Liver (tissue), 9 donors: ENCODE results near the gene MAPK11. TPM values are rescaled to one million over a fixed set of nuclear protein-coding genes. Genes with fewer than 3 reads are reported as not detected.

Source experiments
- DNase-seq: peaks from one replicate; pipeline ENCODE4 v3.0.0-alpha.2; 2017; ENCODE audit warnings: low spot score
- H3K27ac ChIP-seq, 2 donors: one replicate each; pipeline ENCODE4 v1.7.0; 2013; ENCODE audit warnings: inconsistent platforms in 2 of 2, low read length in 2 of 2, control low read depth in 1 of 2, low read depth in 1 of 2, mild to moderate bottlenecking in 1 of 2
- H3K27me3 ChIP-seq, 4 donors: one replicate each; pipeline versions ENCODE4 v1.6.1 to v1.7.0; 2013; ENCODE audit warnings: low read length in 3 of 4, inconsistent platforms in 1 of 4, mild to moderate bottlenecking in 1 of 4, moderate library complexity in 1 of 4; ENCODE audit not compliant: control insufficient read depth in 4 of 4, insufficient read depth in 4 of 4
- H3K36me3 ChIP-seq, 4 donors: one replicate each; pipeline versions ENCODE4 v1.6.1 to v1.7.0; 2013; ENCODE audit warnings: low read length in 3 of 4, mild to moderate bottlenecking in 3 of 4, low read depth in 1 of 4, moderate library complexity in 1 of 4; ENCODE audit not compliant: control insufficient read depth in 4 of 4, insufficient read depth in 3 of 4
- H3K4me1 ChIP-seq, 4 donors: one replicate each; pipeline versions ENCODE4 v1.6.1 to v1.7.0; 2013; ENCODE audit warnings: low read length in 3 of 4, mild to moderate bottlenecking in 3 of 4, moderate library complexity in 1 of 4; ENCODE audit not compliant: control insufficient read depth in 4 of 4, insufficient read depth in 4 of 4
- H3K4me3 ChIP-seq, 3 donors: one replicate each; pipeline versions ENCODE4 v1.6.1 to v1.7.0; 2013; ENCODE audit warnings: low read length in 3 of 3, control low read depth in 1 of 3, low read depth in 1 of 3, mild to moderate bottlenecking in 1 of 3
- H3K9ac ChIP-seq, 2 donors: one replicate each; pipeline ENCODE4 v1.7.0; 2013; ENCODE audit warnings: low read length in 2 of 2, mild to moderate bottlenecking in 2 of 2, moderate library complexity in 2 of 2, control low read depth in 1 of 2, low read depth in 1 of 2
- H3K9me3 ChIP-seq, 4 donors: one replicate each; pipeline versions ENCODE4 v1.6.1 to v1.7.0; 2013; ENCODE audit warnings: low read length in 3 of 4; ENCODE audit not compliant: control insufficient read depth in 4 of 4
- ATF3 ChIP-seq: IDR thresholded peaks from 2 replicates; pipeline ENCODE4 v1.6.1; 2016; ENCODE audit warnings: antibody characterized with exemption
- CTCF ChIP-seq: fragments of 150-350 bp; IDR thresholded peaks from 2 replicates; pipeline ENCODE4 v1.5.1; 2017; ENCODE audit warnings: improper control_type of control experiment, low read depth, low read length; ENCODE audit not compliant: missing input control
- EGR1 ChIP-seq, 2 donors: IDR thresholded peaks; 2 replicates each; pipeline ENCODE4 v1.6.1; 2016 to 2018; ENCODE audit warnings: antibody characterized with exemption in 2 of 2, low read depth in 2 of 2
- FOXA1 ChIP-seq: IDR thresholded peaks from 2 replicates; pipeline ENCODE4 v1.6.1; 2016; ENCODE audit warnings: antibody characterized with exemption
- FOXA2 ChIP-seq: IDR thresholded peaks from 2 replicates; pipeline ENCODE4 v1.6.1; 2016; ENCODE audit warnings: antibody characterized with exemption
- GABPA ChIP-seq, 2 donors: IDR thresholded peaks in 1 of 2; conservative IDR thresholded peaks in 1 of 2; 2 replicates each; pipeline ENCODE4 v1.6.1; 2016; ENCODE audit warnings: antibody characterized with exemption in 2 of 2, mild to moderate bottlenecking in 1 of 2, moderate library complexity in 1 of 2
- HNF4A ChIP-seq, 2 donors: conservative IDR thresholded peaks; 2 replicates each; pipeline ENCODE4 v1.6.1; 2016; ENCODE audit warnings: antibody characterized with exemption in 2 of 2, mild to moderate bottlenecking in 2 of 2
- NR2F2 ChIP-seq: IDR thresholded peaks from 2 replicates; pipeline ENCODE4 v1.6.1; 2016; ENCODE audit warnings: antibody characterized with exemption
- RAD21 ChIP-seq, 2 donors: IDR thresholded peaks; 2 replicates each; pipeline ENCODE4 v1.6.1; 2016; ENCODE audit warnings: antibody characterized with exemption in 2 of 2, mild to moderate bottlenecking in 2 of 2
- RXRA ChIP-seq, 2 donors: IDR thresholded peaks; 2 replicates each; pipeline ENCODE4 v1.6.1; 2017 to 2018; ENCODE audit warnings: antibody characterized with exemption in 2 of 2, mild to moderate bottlenecking in 1 of 2
- TAF1 ChIP-seq: conservative IDR thresholded peaks from 2 replicates; pipeline ENCODE4 v1.6.1; 2016; ENCODE audit warnings: antibody characterized with exemption, mild to moderate bottlenecking
- YY1 ChIP-seq: IDR thresholded peaks from 2 replicates; pipeline ENCODE4 v1.6.1; 2016; ENCODE audit warnings: antibody characterized with exemption, mild to moderate bottlenecking
- WGBS: extraction: QIAGEN DNeasy Blood & Tissue Kit; methylation state at CpG from one replicate; pipeline ENCODE4 v1.1.7; 2013; 5-methylcytosine and 5-hydroxymethylcytosine counted together
- polyA plus RNA-seq, 2 donors: library from polyadenylated mRNA; stranded (reverse) in 1 of 2; unstranded in 1 of 2; fragments of 200-250 nt in 1 of 2; fragments of >200 nt in 1 of 2; fragmentation: Nextera tagmentation in 1 of 2; extraction: Ambion mirVana in 1 of 2; gene quantifications; one replicate each; pipeline versions ENCODE4 v1.2.1 to v1.2.3, GENCODE V29; 2013 to 2015
- total RNA-seq, 2 donors: library from RNA; depleted of rRNA; stranded (reverse); fragments of >200 nt; gene quantifications; one replicate each; pipeline ENCODE4 v1.2.3, GENCODE V29; 2014
- TF ChIP-seq, protein P1 (sequence below): IDR thresholded peaks from 2 replicates; pipeline ENCODE4 v1.6.1; 2016; ENCODE audit warnings: antibody characterized with exemption
- donor health status: healthy.
- donor health status: healthy.
- donor health status: healthy.
- donor health status: healthy.
- donor health status: healthy.

Gene MAPK11
- total and polyA plus RNA-seq, 4 donors = 0.65 to 2.0 (median 1.0) TPM

DNA sequence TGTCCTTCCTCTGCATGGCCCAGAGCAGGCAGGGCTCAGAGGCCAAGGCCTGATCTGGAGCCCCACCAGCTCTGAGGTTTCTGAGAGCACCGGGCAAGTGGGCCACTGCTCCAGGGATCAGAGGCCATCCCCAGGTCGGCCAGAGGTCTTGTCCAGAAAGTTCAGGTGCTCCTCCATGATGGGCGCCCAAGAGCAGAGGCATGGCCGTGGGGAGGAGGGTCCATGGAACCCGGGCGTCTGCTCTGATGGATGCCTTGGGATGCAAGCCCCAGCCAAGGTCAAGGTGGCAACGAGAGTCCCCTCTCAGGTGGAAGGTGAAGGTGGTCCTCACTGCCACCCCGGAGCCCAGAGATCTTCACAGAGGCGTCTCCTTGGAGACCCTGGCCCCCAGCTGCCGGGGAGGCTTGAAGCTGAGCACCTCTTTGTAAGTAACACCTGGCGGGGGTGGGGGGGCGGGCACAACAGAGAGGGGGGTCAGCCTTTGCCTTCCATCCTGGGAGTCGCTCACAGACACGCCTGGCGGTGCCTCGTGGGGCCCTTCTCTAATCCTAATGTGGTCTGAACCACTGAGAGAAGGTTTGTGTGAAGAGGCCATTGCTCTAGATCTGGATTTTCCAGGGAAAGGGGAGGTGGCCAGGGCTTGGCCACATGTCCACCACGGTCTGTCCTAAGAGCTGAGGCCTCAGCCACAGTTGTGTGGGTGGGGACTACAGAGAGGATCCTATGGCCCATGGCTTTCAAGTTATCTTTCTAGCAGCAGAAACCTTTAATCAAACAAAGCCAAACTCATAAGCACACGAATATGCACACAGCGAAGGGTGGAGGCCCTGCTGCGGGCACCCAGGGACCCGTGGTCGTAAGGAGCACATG is 16.9 kb downstream of the MAPK11 start (continued):
- TF ChIP-seq ATF3 (no peak), RXRA (IDR thresholded peaks at IDR 0.05) (no peak), YY1 (no peak), TAF1 (no peak), FOXA2 (no peak), FOXA1 (no peak)

DNA sequence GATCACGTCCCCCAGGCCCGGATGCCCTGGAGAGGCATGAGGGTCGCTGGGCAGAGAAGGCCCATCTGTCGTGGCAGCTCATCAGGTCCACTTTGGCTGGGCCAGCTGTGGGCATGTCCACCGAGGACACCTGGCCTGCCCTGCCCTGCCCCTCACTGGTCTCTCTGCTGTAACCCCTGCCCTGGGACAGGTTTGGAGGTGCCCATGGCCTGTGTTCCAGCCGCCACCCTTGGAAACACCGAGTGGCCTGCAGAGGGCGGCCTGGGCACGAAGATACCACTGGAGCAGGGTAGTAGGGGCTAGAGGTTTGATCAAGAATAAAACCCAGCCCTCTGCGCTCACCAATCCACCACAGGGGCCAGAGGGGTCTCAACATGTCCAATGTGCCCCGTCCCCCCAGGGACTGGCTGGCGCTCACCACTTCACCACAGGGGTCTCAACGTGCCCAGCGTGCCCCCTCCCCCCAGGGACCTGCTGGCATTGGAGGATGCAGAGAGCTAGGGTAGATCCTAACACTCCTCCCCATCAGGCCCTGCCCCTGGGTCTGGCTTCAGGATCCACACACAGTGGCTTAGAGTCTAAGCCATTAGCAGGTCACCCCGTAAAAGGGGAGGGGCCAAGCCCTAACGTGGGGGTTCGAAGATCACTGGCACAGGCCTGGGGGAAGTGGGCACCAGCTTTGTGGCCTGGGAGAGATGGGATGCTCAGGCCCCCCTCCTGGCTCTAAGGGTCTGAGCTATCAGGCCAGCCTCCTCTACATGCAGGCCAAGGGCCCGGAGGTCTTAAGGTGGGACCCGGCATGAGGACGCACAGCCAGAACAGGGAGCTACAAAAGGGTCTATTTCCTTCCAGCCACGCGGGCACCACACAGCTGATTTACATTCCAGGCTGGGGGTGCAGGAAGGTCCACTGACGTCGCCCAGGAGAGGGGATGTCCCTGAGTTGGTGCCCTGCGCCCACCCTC is 17.8 kb downstream of the MAPK11 start:
- 50% methylated on average over 25 of the region's 25 CpGs for WGBS
- DNase-seq = peak; percentile 61
- Histone ChIP-seq H3K9me3 (no peaks in the 10 kb centered on the region), H3K9ac (no peak overlapping the region), H3K4me3 (no peak overlapping the region), H3K36me3 (peaks cover 0 to 1% (median 0%) of the 10 kb centered on the region in 4 donors), H3K4me1 (peaks cover 10 to 44% (median 24%) of the 10 kb centered on the region in 4 donors), H3K27ac (no peak overlapping the region), H3K27me3 (no peaks in the 10 kb centered on the region)
- TF ChIP-seq EGR1 (IDR thresholded peaks at IDR 0.05; ENCODE audit: low read depth in 2 of 2) (no peak), RAD21 (IDR thresholded peaks at IDR 0.05) (peak; percentile 84 to 85), CTCF (peak; percentile 66), YY1 (no peak), RXRA (IDR thresholded peaks at IDR 0.05) (no peak), TAF1 (no peak), HNF4A (conservative IDR thresholded peaks at IDR 0.05) (no peak), NR2F2 (no peak)

GRCh38 chr22:50251477-50252081 is 18.6 kb downstream of the MAPK11 start:
- TF ChIP-seq TAF1 = no peak
- no peak for TF ChIP-seq HNF4A (conservative IDR thresholded peaks at IDR 0.05)
- no peak for TF ChIP-seq EGR1 (IDR thresholded peaks at IDR 0.05; ENCODE audit: low read depth in 2 of 2)
- TF ChIP-seq GABPA (IDR thresholded peaks at IDR 0.05 in 1 of 2, conservative IDR thresholded peaks at IDR 0.05 in 1 of 2) = no peak
- TF ChIP-seq, protein P1, sequence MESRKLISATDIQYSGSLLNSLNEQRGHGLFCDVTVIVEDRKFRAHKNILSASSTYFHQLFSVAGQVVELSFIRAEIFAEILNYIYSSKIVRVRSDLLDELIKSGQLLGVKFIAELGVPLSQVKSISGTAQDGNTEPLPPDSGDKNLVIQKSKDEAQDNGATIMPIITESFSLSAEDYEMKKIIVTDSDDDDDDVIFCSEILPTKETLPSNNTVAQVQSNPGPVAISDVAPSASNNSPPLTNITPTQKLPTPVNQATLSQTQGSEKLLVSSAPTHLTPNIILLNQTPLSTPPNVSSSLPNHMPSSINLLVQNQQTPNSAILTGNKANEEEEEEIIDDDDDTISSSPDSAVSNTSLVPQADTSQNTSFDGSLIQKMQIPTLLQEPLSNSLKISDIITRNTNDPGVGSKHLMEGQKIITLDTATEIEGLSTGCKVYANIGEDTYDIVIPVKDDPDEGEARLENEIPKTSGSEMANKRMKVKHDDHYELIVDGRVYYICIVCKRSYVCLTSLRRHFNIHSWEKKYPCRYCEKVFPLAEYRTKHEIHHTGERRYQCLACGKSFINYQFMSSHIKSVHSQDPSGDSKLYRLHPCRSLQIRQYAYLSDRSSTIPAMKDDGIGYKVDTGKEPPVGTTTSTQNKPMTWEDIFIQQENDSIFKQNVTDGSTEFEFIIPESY = no peak
- TF ChIP-seq RAD21 (IDR thresholded peaks at IDR 0.05) = no peak
- WGBS = 20% methylated on average over 36 of the region's 36 CpGs
- no peaks in the 10 kb centered on the region for H3K27me3 ChIP-seq
- peaks cover 0 to 1% (median under 1%) of the 10 kb centered on the region in 4 donors for H3K36me3 ChIP-seq
- no peak for DNase-seq
- no peak overlapping the region for H3K9ac ChIP-seq
- H3K9me3 ChIP-seq = no peaks in the 10 kb centered on the region
- peak overlapping the region in 2 of 3 donors; percentile 73 to 83 for H3K4me3 ChIP-seq
- peaks cover 10 to 39% (median 24%) of the 10 kb centered on the region in 4 donors for H3K4me1 ChIP-seq
- peak overlapping the region; percentile 29 to 38 for H3K27ac ChIP-seq
